Measurements from ENCODE around the gene TNFRSF25. TPM values are rescaled to one million over a fixed set of nuclear protein-coding genes. Genes with fewer than 3 reads are reported as not detected.
A peak's percentile ranks its signal among the peaks of the same experiment; 100 is the strongest.

Gene TNFRSF25
- polyA plus RNA-seq, 1 donor from 2014 or later = 52.2 TPM

- H3F3A ChIP-seq (ENCODE audit: insufficient read depth, low read length, poor library complexity, severe bottlenecking) = no peaks in the 10 kb centered on the region
- H3K4me2 ChIP-seq (ENCODE audit: low read length) = no peak overlapping the region
- H2AFZ ChIP-seq (ENCODE audit: low read depth, low read length) = no peak overlapping the region
- peak overlapping the region; percentile 77 for H3K4me3 ChIP-seq (ENCODE audit: low read length)
- H3K9ac ChIP-seq (ENCODE audit: low read length) = peak overlapping the region; percentile 70
- H3K79me2 ChIP-seq (replicated peaks; ENCODE audit: insufficient read depth, low read length) = no peaks in the 10 kb centered on the region
- no peaks in the 10 kb centered on the region for H3K9me2 ChIP-seq (ENCODE audit: insufficient read depth, low read length)
- TF ChIP-seq RAD21 (conservative IDR thresholded peaks at IDR 0.05) (no peak), EP300 (conservative IDR thresholded peaks at IDR 0.05; ENCODE audit: poor library complexity, severe bottlenecking) (no peak), TAF1 (IDR thresholded peaks at IDR 0.05; ENCODE audit: low read depth) (no peak), MXI1 (conservative IDR thresholded peaks at IDR 0.05; ENCODE audit: poor library complexity, severe bottlenecking) (no peak), CTCF (IDR thresholded peaks at IDR 0.05; ENCODE audit: poor library complexity, severe bottlenecking) (no peak), SMC3 (conservative IDR thresholded peaks at IDR 0.05; ENCODE audit: poor library complexity) (no peak), REST (IDR thresholded peaks at IDR 0.05; ENCODE audit: borderline replicate concordance) (no peak), EZH2 (IDR thresholded peaks at IDR 0.05; ENCODE audit: borderline replicate concordance, insufficient read depth, low read length, poor library complexity, severe bottlenecking) (no peak), POLR2AphosphoS5 (IDR thresholded peaks at IDR 0.05) (no peak)
- H3K27ac ChIP-seq (ENCODE audit: low read length) = no peak overlapping the region
- H3K9me3 ChIP-seq (ENCODE audit: low read length) = no peaks in the 10 kb centered on the region
- no peaks in the 10 kb centered on the region for H4K20me1 ChIP-seq (ENCODE audit: insufficient read depth)
- no peaks in the 10 kb centered on the region for H3K27me3 ChIP-seq (ENCODE audit: insufficient read depth, low read depth, low read length)
- no peaks in the 10 kb centered on the region for H3K36me3 ChIP-seq (ENCODE audit: insufficient read depth, low read length)
Measured at GRCh38 chr1:6495540-6496364, 29.8 kb upstream of the TNFRSF25 start.

- Histone ChIP-seq H3K9me2 (ENCODE audit: insufficient read depth, low read length) (no peaks in the 10 kb centered on the region), H3K9me3 (ENCODE audit: low read length) (no peaks in the 10 kb centered on the region), H3K79me2 (replicated peaks; ENCODE audit: insufficient read depth, low read length) (no peaks in the 10 kb centered on the region), H3K4me2 (ENCODE audit: low read length) (no peak overlapping the region), H3F3A (ENCODE audit: insufficient read depth, low read length, poor library complexity, severe bottlenecking) (no peaks in the 10 kb centered on the region), H3K27me3 (ENCODE audit: insufficient read depth, low read depth, low read length) (no peaks in the 10 kb centered on the region), H3K9ac (ENCODE audit: low read length) (no peak overlapping the region), H3K36me3 (ENCODE audit: insufficient read depth, low read length) (no peaks in the 10 kb centered on the region), H3K27ac (ENCODE audit: low read length) (no peak overlapping the region), H3K4me3 (ENCODE audit: low read length) (no peak overlapping the region), H2AFZ (ENCODE audit: low read depth, low read length) (no peak overlapping the region), H4K20me1 (ENCODE audit: insufficient read depth) (no peaks in the 10 kb centered on the region)
- no peak for TF ChIP-seq EP300 (conservative IDR thresholded peaks at IDR 0.05; ENCODE audit: poor library complexity, severe bottlenecking)
Measured at GRCh38 chr1:6495041-6495441, 29.1 kb upstream of the TNFRSF25 start.
